ENCODE results near the gene ANXA4. TPM values are rescaled to one million over a fixed set of nuclear protein-coding genes. Genes with fewer than 3 reads are reported as not detected.

Gene ANXA4
- total RNA-seq, 4 donors from 2014 or later: 33.3 to 125 (median 99.4) TPM

DNA sequence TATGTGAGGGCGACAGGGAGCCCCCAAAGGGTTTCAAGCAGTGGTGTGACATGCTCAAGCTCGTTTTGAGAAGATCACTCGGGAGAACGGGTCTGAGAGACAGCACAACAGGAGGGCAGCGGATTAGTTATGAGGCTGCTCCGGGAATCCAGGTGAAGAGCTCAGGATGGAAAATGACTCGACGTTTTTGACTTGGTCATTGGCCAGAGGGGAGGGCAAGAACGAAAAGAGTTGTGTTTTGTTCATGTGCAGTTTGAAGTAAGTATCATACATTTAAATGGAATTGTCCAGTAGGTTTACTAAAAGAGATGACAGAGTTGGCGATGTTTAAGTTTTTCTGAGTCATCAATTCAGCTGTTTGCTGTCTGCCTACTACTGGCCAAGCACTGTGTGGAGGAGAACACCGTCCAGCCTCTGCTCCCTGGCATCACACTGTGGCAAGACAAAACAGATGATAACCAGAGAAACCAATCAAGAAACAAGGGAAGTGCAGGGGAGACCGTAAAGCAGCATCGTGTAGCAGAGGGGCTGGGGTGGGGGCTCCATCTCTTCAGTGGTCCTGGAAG lies 25.3 kb upstream of the ANXA4 start:
- Histone ChIP-seq H3K9me3 (no peaks in the 10 kb centered on the region), H3K4me1 (peaks cover 0 to 5% (median 2%) of the 10 kb centered on the region in 4 donors), H3K27ac (no peak overlapping the region), H3K36me3 (no peaks in the 10 kb centered on the region), H3K4me3 (no peak overlapping the region), H3K27me3 (no peaks in the 10 kb centered on the region)
- no peak for DNase-seq
- TF ChIP-seq EP300 (IDR thresholded peaks at IDR 0.05; ENCODE audit: low read depth) (no peak), POLR2AphosphoS5 (IDR thresholded peaks at IDR 0.05) (no peak), POLR2A (IDR thresholded peaks at IDR 0.05) (no peak)
- TF ChIP-seq, protein P1, sequence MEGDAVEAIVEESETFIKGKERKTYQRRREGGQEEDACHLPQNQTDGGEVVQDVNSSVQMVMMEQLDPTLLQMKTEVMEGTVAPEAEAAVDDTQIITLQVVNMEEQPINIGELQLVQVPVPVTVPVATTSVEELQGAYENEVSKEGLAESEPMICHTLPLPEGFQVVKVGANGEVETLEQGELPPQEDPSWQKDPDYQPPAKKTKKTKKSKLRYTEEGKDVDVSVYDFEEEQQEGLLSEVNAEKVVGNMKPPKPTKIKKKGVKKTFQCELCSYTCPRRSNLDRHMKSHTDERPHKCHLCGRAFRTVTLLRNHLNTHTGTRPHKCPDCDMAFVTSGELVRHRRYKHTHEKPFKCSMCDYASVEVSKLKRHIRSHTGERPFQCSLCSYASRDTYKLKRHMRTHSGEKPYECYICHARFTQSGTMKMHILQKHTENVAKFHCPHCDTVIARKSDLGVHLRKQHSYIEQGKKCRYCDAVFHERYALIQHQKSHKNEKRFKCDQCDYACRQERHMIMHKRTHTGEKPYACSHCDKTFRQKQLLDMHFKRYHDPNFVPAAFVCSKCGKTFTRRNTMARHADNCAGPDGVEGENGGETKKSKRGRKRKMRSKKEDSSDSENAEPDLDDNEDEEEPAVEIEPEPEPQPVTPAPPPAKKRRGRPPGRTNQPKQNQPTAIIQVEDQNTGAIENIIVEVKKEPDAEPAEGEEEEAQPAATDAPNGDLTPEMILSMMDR (IDR thresholded peaks at IDR 0.05): no peak
- in situ Hi-C loops (cut with MboI; ENCODE audit: low pct_ligation_motif_present in 1 of 4, low pct_unique_long_range_greater_than_20kb in 1 of 4, low sequenced_read_pairs in 3 of 4) (loop anchor here in 3 of 4 donors (10.0 to 25.0 kb wide), 2 partner anchors 152 to 154 kb away; no protein-coding TSS in a partner anchor), intact Hi-C loops (cut with DNase I; ENCODE audit: low total_unique reads) (loop anchor here (5.0 kb wide), 1 partner anchor 154 kb away; no protein-coding TSS in a partner anchor)
- WGBS, 2 donors (ENCODE audit: low coverage in 1 of 2): 79 to 86% methylated on average over 4 to 13 of the region's 13 CpGs

DNA sequence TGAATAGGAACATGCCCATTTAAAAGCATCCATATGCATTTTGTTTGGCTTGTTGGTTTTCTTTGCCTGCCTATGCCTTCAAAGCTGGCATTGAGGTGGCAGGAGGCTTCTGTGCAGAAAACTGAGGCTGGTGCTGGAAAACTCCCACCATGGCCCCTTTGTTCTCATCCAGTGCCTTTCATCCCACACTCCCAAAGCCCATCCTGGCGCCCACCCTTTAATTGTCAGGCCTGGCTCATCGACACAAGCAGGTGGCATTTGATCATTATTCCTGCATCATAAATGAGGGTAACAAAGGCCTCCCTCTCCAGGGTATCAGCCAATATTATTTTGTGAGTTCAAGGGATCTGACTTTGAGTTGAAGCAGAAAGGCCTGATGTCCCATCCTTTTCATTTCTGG lies 24.7 kb upstream of the ANXA4 start:
- H3K4me3 ChIP-seq: no peak overlapping the region
- H3K27ac ChIP-seq: no peak overlapping the region
- TF ChIP-seq POLR2AphosphoS5 (IDR thresholded peaks at IDR 0.05) (no peak), EP300 (IDR thresholded peaks at IDR 0.05; ENCODE audit: low read depth) (no peak), POLR2A (IDR thresholded peaks at IDR 0.05) (no peak)
- TF ChIP-seq, protein P1 (IDR thresholded peaks at IDR 0.05): no peak
- no peaks in the 10 kb centered on the region for H3K36me3 ChIP-seq
- H3K9me3 ChIP-seq: no peaks in the 10 kb centered on the region
- intact Hi-C loops (cut with DNase I; ENCODE audit: low total_unique reads) (loop anchor here (5.0 kb wide), 1 partner anchor 155 kb away; no protein-coding TSS in a partner anchor), in situ Hi-C loops (cut with MboI; ENCODE audit: low pct_ligation_motif_present in 1 of 4, low pct_unique_long_range_greater_than_20kb in 1 of 4, low sequenced_read_pairs in 3 of 4) (loop anchor here in 3 of 4 donors (10.0 to 25.0 kb wide), 2 partner anchors 152 to 155 kb away; no protein-coding TSS in a partner anchor)
- 83 to 94% methylated on average over 1 to 2 of the region's 2 CpGs for WGBS, 2 donors (ENCODE audit: low coverage in 1 of 2)
- H3K4me1 ChIP-seq: peaks cover 0 to 5% (median 2%) of the 10 kb centered on the region in 4 donors
- no peak for DNase-seq
- H3K27me3 ChIP-seq: no peaks in the 10 kb centered on the region

DNA sequence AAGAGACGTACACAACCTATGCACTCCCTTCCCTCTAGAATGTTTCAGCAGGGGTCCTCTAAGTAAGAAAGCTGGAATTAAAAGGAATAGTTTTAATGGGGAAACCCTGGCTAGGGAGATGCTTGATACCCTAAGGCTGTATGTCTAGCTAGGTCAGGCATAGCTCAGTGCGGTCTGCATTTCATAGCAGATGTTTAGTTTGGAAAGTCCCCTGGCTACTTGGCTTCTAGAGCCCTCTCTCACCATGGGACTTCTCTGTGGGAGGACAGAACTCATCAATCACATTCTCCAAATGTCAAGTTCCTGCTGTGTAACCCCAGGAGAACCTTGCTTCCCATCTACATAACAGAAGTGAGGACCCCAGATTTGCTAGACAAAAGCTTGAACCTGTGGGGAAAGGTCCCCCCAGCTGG lies 24.1 kb upstream of the ANXA4 start:
- Histone ChIP-seq H3K27ac (no peak overlapping the region), H3K27me3 (no peaks in the 10 kb centered on the region), H3K4me3 (no peak overlapping the region), H3K9me3 (no peaks in the 10 kb centered on the region), H3K36me3 (no peaks in the 10 kb centered on the region), H3K4me1 (peaks cover 0 to 5% (median 2%) of the 10 kb centered on the region in 4 donors)
- in situ Hi-C loops (cut with MboI; ENCODE audit: low pct_ligation_motif_present in 1 of 4, low pct_unique_long_range_greater_than_20kb in 1 of 4, low sequenced_read_pairs in 3 of 4): loop anchor here in 3 of 4 donors (10.0 to 25.0 kb wide), 2 partner anchors 153 to 156 kb away; no protein-coding TSS in a partner anchor
- DNase-seq: no peak
- intact Hi-C loops (cut with DNase I; ENCODE audit: low total_unique reads): loop anchor here (5.0 kb wide), 1 partner anchor 156 kb away; no protein-coding TSS in a partner anchor
- TF ChIP-seq EP300 (IDR thresholded peaks at IDR 0.05; ENCODE audit: low read depth): no peak
- TF ChIP-seq, protein P1 (IDR thresholded peaks at IDR 0.05): no peak
- no peak for TF ChIP-seq POLR2A (IDR thresholded peaks at IDR 0.05)
- TF ChIP-seq POLR2AphosphoS5 (IDR thresholded peaks at IDR 0.05): no peak
- WGBS, 2 donors (ENCODE audit: low coverage in 1 of 2): 81% methylated on average over 2 of the region's 2 CpGs; no CpG with 5 or more reads in 1 of the 2 donors

DNA sequence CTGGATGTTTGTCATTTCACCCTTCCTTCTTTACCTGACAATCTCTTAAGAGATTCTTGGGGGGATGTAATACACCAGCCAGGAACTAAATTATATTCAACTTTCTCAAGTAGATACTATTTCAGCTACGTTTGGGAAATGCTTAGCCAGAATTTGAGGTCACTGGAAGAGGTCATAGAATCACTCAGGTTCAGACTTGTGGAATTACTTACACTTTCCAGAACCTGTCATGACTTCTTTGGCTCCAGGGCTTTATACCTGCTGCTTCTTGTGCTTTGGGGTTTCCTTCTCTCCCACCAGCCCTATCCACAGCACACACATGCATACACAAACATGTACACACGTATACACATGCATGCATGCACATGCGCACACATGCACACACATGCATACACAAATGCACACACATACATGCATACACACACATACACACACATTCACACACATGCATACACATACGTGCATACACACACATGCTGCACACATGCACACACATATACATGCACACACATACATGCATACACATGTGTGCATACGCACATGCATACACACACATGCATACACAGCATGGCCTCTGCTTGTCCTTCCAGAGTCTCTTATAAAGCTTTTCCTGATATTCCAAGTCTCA lies 23.5 kb upstream of the ANXA4 start:
- H3K4me1 ChIP-seq: peaks cover 0 to 5% (median 2%) of the 10 kb centered on the region in 4 donors
- DNase-seq: no peak
- intact Hi-C loops (cut with DNase I; ENCODE audit: low total_unique reads) (loop anchor here (5.0 kb wide), 1 partner anchor 156 kb away; no protein-coding TSS in a partner anchor), in situ Hi-C loops (cut with MboI; ENCODE audit: low pct_ligation_motif_present in 1 of 4, low pct_unique_long_range_greater_than_20kb in 1 of 4, low sequenced_read_pairs in 3 of 4) (loop anchor here in 3 of 4 donors (10.0 to 25.0 kb wide), 2 partner anchors 154 to 156 kb away; no protein-coding TSS in a partner anchor)
- 82 to 86% methylated on average over 2 to 5 of the region's 5 CpGs for WGBS, 2 donors (ENCODE audit: low coverage in 1 of 2)
- H3K9me3 ChIP-seq: no peaks in the 10 kb centered on the region
- TF ChIP-seq, protein P1 (IDR thresholded peaks at IDR 0.05): no peak
- TF ChIP-seq EP300 (IDR thresholded peaks at IDR 0.05; ENCODE audit: low read depth) (no peak), POLR2A (IDR thresholded peaks at IDR 0.05) (no peak), POLR2AphosphoS5 (IDR thresholded peaks at IDR 0.05) (no peak)
- no peaks in the 10 kb centered on the region for H3K36me3 ChIP-seq
- H3K27ac ChIP-seq: no peak overlapping the region
- no peak overlapping the region for H3K4me3 ChIP-seq
- H3K27me3 ChIP-seq: no peaks in the 10 kb centered on the region
